Epithelial cell of prostate (primary cell): Measurements from ENCODE around the gene TRIM25.

Experiments
- DNase-seq: peaks from one replicate; pipeline ENCODE4 v3.0.0-alpha.2; 2011; ENCODE audit warnings: low read depth, low spot score
- H3K27ac ChIP-seq: fragments of 450-650 bp; 2 replicates; pipeline ENCODE4 v1.5.1; 2017; ENCODE audit warnings: mild to moderate bottlenecking

Gene TRIM25

DNA sequence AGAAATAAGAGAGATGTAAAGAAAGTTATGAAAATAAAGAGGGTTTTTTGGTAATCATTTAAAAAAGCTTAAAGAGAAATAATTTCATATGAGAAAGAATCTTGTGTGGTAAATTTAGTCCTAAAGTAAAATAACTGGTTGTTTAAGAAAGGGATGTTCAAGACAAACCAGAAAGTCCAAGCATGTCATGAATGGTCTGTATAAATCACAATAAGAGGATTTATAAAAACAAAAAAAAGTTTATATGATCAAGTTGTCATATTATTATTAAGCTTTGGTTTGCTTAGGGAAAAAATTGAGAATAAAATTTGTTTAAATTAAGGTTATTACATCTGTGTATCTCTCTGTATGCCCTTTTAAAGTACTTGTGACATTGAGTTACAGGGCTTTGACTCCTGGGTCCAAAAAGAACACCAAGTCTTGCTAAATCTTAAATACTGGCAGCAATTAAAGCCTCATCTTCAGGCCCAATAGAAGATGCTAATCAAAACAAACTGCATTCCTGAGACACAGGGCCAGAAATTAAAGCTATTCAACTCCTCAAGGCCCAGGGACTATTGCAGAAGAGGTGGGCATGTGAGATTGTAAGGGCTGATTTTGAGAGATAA lies 15.6 kb upstream of the TRIM25 start:
- no peak overlapping the region for H3K27ac ChIP-seq
- DNase-seq = no peak

DNA sequence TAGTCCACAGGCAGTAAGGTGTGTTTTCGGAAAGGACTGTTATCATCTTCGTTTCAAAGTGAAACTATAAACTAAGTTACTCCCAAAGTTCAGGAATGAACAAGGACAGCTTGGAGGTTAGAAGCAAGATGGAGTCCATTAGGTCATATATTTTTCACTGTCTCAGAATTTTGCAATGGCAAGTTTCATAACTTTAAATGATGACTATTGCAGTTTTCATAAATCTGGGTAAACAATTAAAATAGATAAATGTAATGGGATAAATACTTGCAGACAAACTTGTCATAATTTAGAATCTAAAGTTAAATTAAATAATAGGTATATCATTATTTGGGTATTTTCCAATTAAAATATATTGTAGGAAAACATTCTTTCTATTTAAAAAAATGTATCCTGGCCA lies 14.7 kb upstream of the TRIM25 start:
- no peak overlapping the region for H3K27ac ChIP-seq
- no peak for DNase-seq

DNA sequence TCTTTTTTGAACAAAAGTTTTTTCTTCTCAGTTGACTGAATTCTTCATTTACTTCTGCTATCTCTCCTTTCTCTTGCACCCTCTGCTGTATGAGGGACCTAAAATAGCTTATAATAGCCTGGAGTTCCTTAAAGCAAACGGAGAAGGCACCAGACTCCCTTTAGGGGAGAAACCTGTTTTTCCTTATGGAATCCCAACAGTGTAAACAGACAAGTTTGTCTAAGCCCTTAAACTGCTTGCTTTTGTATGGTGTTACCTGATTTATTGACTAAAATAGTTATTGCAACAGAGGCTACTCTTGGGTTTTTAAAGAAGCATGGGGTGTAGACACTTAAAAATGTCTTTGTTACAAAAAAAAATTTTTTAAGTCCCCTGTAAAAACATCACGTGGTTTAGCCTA lies 12.9 kb upstream of the TRIM25 start:
- no peak for DNase-seq
- no peak overlapping the region for H3K27ac ChIP-seq

DNA sequence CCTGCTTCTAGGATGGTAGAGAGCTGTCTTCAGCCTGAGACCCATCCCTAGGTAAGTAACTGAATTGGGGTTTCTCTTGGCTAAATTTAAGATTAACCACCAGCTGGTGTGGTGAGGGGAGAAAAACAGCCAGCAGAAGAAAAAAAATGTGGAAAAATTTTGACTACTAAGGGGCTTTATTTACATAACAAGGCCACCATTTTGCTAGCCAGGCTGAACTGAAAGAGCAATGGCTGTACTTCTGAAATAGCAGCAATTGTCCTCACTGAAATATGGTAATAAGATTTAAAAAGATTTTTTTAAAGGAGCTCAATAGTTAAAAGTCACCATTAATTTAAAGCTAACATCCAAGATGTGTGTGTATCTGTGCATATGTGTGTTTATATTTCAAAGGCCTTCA lies 12.4 kb upstream of the TRIM25 start:
- H3K27ac ChIP-seq = no peak overlapping the region

DNA sequence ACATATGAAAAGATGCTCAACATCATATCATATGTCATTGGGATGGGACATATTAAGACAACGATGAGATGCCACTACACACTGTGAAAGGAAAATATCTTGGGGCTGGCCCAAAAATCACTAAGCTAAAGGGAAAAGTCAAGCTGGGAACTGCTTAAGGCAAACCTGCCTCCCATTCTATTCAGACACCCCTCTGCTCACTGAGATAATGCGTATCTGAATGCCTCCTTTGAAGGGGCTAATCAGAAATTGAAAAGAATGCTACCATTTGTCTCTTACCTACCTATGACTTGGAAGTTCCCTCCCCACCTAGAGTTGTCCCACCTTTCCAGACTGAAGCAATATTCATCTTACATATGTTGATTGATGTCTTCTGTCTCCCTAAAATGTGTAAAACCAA lies 11.2 kb upstream of the TRIM25 start:
- H3K27ac ChIP-seq = no peak overlapping the region
- DNase-seq = no peak

More for the DNA sequence above, 12.4 kb upstream of the TRIM25 start:
- no peak for DNase-seq

DNA sequence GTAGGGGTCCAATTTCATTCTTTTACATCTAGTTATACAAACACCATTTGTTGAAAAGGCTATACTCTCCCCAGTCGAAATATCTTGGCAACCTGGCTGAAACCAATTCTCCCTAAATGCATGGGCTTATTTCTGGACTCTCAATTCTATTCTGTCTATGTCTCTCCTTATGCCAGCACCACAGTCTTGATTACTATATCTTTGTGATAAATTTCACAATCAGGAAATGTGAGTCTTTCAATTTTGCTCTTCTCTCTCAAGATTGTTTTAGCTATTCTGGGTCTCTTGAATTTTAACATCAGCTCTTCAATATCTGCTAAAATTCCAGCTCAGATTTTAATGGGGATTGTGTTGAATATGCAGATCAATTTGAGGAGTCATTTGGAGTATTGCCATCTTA lies 5.9 kb upstream of the TRIM25 start:
- peak overlapping the region; percentile 49 for H3K27ac ChIP-seq
- no peak for DNase-seq

DNA sequence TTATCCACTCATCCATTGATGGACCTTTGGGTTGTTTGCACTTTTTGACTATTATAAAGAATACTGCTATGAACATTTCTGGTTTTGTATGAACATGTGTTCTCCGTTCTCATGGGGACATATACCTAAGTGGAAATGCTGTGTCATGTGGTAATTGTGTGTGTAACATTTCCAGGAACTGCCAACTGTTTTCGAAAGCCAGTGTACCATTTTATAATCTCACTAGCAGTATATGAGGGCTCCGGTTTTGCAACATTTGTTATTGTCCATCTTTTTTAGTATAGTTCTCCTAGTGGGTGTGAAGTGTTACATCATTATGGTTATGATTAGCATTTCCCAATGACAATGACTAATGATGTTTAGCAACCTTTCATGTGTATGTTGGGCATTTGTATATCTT lies 5.1 kb upstream of the TRIM25 start:
- DNase-seq = no peak
- peak overlapping the region; percentile 49 for H3K27ac ChIP-seq

DNA sequence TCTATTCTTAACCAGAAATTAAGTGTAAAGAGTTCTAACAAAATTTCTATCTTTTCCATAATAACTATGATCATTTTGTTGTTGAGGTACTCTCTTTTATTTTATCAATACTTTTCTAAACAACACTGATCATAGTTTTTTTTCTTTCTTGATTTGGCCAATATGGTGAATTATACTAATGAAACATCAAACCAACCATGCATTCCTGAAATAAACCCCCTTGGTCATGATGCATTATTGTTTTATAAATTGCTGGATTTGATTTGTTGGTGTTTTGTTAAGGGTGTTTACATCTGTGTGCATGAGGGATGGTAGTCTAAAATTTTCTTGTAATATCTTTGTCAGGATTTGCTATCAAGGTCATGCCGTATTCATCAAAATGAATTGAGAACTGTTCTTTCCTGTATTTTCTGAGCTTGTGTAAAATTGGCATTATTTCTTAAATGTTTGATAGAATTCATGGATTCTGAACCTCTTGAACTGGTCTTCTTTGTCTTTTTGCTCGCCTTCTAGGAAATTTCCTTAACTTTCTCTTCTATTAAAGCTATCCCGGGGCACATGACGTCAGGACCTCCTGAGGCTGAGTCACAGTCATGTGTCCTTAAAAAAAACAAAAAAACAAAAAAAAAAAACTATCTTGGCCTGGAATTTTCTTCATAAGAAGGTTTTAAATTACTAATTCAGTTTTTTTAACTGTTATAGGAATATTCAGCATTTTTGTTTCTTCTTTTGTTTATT lies 3.9 kb upstream of the TRIM25 start:
- peak overlapping the region; percentile 99 for H3K27ac ChIP-seq
- DNase-seq = no peak

DNA sequence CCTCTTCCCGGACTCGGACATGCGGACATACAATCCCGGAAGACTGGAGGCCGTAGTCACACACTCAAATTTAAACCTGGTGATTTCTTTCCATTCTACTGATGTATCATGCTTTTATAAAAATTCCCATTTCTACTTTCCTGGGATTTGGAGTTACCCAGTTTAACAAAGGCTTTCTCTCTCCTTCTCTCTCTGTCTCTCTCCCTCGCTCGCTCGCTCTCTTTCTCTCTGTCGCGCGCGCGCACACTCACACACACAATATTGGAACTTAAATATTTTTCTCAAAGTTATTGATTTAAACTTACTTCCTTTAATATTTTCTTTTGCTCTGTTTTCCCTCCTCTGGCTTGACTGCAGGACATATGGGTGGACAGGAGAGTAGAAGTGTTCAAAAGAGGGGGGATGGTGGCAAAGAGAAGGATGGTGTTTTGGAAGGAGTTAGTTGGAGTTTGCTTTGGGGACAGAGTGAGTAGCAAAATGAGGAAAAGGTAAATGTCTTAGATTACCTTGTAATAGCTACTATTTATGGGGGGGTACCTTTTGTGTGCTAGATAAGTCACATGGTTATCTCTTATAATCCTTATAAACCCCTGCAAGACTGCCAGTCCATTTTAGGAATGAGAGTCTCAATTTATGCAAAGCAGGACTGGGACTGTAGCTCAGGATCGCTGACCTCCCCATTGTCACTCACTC lies 878 bp upstream of the TRIM25 start:
- no peak for DNase-seq
- H3K27ac ChIP-seq = peak overlapping the region; percentile 99

DNA sequence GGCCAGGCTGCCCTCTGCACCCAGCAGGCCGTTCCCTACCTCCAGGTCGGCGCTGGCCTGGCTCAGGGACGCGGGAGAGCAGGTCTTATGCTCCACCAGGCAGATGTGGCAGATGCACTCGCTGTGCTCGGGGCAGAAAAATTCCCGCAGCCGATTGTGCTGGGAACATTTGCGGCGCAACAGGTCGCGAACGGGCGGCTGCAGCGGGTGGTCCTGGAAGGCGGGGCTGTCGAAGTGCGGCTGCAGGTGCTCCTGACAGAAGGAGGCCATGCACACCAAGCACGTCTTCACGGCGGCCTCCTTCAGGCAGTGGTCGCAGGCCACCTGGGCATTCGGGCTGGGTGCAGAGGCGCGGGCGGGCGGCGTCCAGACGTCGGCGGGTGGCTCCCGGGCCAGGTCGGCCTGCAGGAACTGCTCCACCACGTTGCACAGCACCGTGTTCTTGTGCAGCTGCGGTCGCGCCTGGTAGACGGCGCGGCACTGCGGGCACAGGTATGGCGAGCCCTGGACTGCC lies 439 bp downstream of the TRIM25 start:
- H3K27ac ChIP-seq = peak overlapping the region; percentile 99
- DNase-seq = no peak

DNA sequence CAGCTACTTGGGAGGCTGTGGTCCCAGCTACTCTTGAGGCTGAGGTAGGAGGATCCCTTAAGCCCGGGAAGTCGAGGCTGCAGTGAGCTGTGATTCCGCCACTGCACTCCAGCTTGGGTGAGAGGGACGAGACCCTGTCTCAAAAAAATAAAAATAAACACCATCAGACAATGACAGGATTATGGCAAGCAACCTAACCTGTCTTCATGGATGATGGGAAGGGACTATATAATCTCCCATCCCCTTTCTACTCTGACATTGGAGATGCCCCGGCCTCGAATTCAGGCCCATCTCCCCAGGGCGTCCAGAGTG lies 893 bp downstream of the TRIM25 start:
- peak overlapping the region; percentile 99 for H3K27ac ChIP-seq
- no peak for DNase-seq

DNA sequence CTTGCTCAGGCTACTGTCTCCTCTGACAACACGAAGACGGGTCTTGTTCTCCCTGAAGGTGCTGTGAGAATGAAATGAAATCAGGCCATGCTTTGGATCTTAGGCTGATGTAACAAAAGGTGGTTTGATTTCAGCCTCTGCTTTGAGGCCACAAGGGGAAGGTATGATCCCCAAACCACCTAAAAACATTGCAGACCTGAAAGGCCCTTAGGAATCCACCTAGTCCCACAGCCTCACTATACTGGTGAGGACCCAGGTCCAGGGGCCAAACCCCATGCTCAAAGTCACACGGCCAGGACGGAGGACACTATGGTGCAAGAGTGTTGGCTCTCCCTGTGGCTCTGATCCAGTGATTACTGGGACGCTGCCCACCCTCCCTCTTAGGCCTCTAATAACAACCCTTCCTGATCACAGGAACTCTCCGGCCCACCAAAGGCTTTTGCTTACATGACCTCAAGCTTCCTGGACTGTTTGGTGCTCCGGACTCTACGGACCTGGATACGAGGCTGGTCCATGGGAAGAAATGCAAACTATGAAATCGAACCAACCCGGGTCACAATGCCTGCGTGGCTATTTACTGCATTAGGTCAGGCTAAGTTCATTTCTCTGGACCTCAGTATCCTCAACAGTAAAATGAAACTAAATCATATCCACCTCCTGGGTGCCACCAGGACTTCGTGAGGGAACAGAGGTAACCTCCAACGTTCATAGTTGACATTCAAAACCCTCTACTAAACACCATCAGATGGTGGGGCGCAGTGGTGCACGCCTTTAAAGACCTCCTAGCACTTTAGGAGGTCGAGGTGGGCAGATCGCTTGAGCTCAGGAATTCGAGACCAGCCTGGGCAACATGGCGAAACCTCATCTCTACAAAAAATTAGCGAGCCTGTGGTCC lies 1.5 kb downstream of the TRIM25 start:
- H3K27ac ChIP-seq = peak overlapping the region; percentile 99
- no peak for DNase-seq

DNA sequence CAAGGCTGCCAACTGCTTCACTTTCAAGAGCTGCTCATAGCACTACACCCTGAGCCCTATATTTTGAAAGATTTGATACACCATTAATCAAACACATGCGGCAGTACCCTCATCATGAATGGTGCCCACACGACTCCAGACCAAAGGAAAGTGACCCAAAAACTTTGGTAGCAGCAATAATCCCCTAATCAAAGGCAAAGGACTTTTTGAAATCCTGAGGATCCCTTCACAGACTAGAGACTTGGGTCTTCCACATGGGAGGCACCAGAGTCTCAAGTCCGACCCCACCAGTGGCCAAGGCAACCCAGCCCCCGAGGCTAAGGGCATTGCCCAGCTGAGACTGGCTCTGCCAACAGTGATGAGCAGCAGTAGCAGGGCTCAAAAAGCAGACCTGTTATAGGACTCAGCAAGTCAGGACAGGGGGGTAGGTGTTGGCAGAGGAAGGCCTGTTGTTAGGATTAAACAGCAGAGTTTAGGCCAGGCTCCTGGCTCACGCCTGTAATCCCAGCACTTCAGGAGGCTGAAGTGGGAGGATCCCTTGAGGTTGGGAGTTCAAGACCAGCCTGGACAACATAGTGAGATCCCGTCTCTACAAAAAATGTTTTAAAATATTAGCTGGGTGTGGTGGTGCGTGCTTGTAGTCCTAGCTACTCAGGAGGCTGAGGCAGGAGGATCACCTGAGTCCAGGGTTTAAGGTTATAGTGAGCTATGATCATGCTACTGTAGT lies 3.2 kb downstream of the TRIM25 start:
- no peak for DNase-seq
- H3K27ac ChIP-seq = no peak overlapping the region

DNA sequence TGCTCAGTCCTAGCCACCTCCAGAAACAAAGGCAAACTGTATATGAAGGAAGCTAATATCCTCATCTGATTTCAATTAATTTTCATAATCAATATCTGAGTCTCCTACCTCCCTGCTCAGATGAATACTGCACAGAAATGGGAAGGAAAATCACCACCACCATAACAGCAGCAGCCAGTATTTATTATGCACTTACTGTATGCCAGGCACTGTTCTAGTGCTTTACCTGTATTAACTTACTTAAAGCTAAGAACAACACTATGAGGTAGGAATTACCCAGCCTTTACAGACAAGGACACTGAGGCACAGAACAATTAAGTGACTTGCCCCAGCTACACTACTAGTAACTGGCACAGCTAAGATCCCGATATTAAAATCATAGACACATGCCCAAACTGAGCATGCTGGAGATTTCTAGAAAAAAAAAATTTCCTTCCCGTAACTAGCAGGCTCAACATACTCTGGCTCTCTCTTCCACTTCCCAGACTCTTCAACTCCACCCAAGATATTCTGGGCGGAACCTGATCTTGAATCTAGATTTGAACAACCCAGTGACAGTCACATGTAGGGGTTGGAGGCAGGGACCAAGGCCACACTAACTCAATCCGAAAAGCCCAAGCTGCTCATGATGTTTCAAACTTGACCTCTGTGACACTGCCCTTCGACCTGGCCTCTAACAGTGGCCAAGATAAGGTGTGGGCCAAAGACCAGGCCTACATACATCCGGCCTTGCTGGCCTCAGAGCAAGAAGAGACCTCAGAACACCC lies 3.9 kb downstream of the TRIM25 start:
- DNase-seq = no peak
- H3K27ac ChIP-seq = no peak overlapping the region

DNA sequence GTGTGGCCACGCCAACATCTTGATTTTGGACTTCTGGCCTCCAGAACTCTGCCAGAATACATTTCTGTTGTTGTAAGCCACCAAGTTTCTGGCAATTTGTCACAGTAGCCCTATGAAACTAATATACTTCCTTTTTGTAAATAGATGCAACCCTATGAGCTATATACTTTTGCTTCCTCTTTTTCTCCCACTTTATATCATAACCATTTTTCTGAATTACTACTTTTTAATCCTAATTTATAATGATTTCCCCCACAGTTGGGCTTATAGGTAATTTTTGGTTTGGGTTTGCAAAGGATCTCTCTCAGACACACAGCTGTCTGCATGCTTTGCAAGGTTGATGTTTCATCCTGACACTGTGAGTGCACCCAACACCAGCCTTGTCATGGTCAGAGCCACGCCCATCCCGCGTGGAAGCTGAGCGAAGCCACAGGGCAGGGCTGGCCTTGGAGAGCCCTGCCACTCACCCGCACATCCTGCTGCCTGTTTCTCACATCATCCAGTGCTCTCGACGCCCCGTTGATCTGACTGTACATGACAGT lies 5.8 kb downstream of the TRIM25 start:
- DNase-seq = no peak
- H3K27ac ChIP-seq = peak overlapping the region; percentile 18

DNA sequence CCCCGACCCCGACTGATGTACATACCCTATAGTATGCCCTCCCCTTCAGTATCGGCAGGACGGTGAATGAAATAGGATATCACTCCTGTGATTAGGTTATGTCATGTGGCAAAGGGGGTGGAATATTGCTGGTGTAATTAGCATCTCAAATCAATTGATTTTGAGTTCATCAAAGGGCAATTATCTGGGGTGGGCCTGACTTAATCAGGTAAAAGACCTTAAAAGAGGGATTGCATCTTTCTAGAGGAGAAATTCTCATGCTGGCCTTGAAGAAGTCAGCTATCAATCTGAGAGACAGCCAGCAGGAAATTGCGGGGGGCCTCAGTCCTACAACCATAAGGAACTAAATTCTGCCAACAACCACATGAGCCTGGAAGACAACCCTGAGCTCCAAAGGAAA lies 10.3 kb downstream of the TRIM25 start:
- DNase-seq = no peak
- peak overlapping the region; percentile 46 for H3K27ac ChIP-seq

DNA sequence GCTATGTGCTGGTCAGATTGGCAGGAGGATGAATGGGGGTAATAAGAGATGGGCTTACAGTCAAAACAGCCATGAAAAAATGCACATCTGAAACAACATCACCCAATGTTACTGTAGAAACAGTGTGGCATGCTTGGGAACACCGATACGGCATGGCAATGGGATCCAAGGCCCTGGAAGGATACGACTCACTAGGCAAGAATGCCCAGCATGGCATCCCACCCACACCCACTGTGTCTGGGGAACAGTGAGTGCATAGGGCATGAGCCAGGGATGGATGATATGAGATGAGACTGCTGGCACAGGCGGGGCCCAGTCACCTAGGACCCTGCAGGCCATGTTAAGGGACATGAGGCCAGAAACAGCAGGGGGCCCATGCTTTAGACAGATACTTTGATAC lies 11.5 kb downstream of the TRIM25 start:
- DNase-seq = no peak
- H3K27ac ChIP-seq = peak overlapping the region; percentile 46

DNA sequence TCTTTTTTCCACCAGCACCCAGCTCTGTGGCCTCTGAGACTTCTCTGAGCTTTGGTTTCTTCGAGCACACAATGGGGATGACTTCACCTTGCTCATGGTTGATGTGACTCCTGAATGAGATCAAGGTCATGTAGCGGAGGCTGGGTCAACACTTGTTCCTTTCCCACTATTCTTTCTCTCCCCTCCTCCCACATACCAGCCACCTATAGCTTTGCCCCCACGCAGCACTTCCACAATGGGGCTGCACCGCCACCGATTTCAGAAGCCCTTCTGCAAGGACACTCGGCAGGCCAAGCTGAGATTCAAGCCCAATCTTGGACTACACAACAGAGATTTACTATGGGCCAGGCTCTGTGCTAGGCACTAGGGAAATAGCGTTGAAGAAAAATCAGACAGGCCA lies 14.4 kb downstream of the TRIM25 start:
- no peak overlapping the region for H3K27ac ChIP-seq
- no peak for DNase-seq

DNA sequence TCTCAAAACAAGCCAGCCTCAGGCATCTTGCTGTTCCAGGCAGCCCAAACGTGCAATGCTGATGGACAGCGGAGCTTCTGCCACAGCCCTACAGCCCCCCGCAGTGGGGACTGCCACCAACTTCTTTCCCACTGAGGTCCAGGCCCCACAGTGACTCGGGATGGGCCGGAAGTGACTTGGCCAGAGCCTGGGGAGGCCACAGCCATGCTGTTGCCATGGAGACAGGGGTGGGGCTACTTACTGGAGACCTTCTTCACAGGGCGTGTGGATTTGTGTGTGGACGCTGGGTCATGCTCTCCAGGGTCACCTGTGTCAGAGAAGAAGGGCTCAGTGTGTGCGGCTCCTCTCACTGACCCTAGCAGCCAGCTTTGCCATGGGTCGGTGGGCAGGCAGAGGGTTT lies 15.0 kb downstream of the TRIM25 start:
- DNase-seq = no peak
- H3K27ac ChIP-seq = no peak overlapping the region
